Measurements from ENCODE around the gene PLB1. TPM values are rescaled to one million over a fixed set of nuclear protein-coding genes. Genes with fewer than 3 reads are reported as not detected.

The PLB1 gene
- total RNA-seq, 4 donors from 2014 or later = 6.3 to 15.4 (median 10.9) TPM

GRCh38 chr2:28692411-28692810 is 196.6 kb downstream of the PLB1 start:
- ATAC-seq (ENCODE audit: low FRiP score) (no peak), DNase-seq (ENCODE audit: low spot score) (no peak)
- TF ChIP-seq CTCF (IDR thresholded peaks at IDR 0.05) = no peak

- ATAC-seq (ENCODE audit: low FRiP score) = no peak
- no peak for TF ChIP-seq CTCF (IDR thresholded peaks at IDR 0.05)
- no peak for DNase-seq (ENCODE audit: low spot score)
These were observed 197.4 kb downstream of the PLB1 start for GRCh38 chr2:28693223-28693622.

Small RNA genes within 50 kb of the gene (small RNA-seq; reads per million reads assigned to genes)
- gene RNA5SP89 = not detected
- not detected for gene SNRPGP7

Other genes starting within 250 kb of the PLB1 start
- 100 to 1,000 TPM; 115 to 350 (median 184) TPM for gene FOSL2, start 103.2 kb upstream of the PLB1 start, total RNA-seq

Data from omental fat pad (tissue), 4 donors.